ENCODE data around the gene ELF1. TPM values are rescaled to one million over a fixed set of nuclear protein-coding genes. Genes with fewer than 3 reads are reported as not detected.

The ELF1 gene
- total and polyA plus RNA-seq, 2 experiments from 2014 or later, result 39.4 to 91.1 TPM

GRCh38 chr13:41006978-41007743, 12.0 kb downstream of the ELF1 start:
- Histone ChIP-seq H3K4me1 (ENCODE audit: insufficient read depth) (peaks cover 53% of the 10 kb centered on the region), H4K20me1 (ENCODE audit: insufficient read depth, poor library complexity, severe bottlenecking) (peaks cover 27% of the 10 kb centered on the region), H3K9me3 (ENCODE audit: low read depth) (no peaks in the 10 kb centered on the region), H3K4me3 (no peak overlapping the region), H3K27ac (peak overlapping the region; percentile 51), H2AFZ (no peak overlapping the region), H3K4me2 (peak overlapping the region; percentile 57), H3K79me2 (peaks cover 100% of the 10 kb centered on the region), H3K9me2 (replicated peaks; ENCODE audit: insufficient read depth) (no peaks in the 10 kb centered on the region), H3K36me3 (replicated peaks; ENCODE audit: insufficient read depth, low read depth) (no peaks in the 10 kb centered on the region), H3K27me3 (no peaks in the 10 kb centered on the region)
- 80% methylated on average over 6 of the region's 6 CpGs for WGBS (ENCODE audit: low lambda C conversion rate, missing lambda C conversion rate)
- TF ChIP-seq CTCF (IDR thresholded peaks at IDR 0.05; ENCODE audit: poor library complexity), result no peak
- no peak for DNase-seq (ENCODE audit: low spot score)

GRCh38 chr13:41006306-41006705, 12.8 kb downstream of the ELF1 start:
- DNase-seq (ENCODE audit: low spot score), result no peak

GRCh38 chr13:41005704-41006103, 13.4 kb downstream of the ELF1 start:
- Histone ChIP-seq H3K9me2 (replicated peaks; ENCODE audit: insufficient read depth) (no peaks in the 10 kb centered on the region), H3K4me3 (no peak overlapping the region), H3K4me2 (peak overlapping the region; percentile 57), H3K27ac (peak overlapping the region; percentile 45), H4K20me1 (ENCODE audit: insufficient read depth, poor library complexity, severe bottlenecking) (peaks cover 22% of the 10 kb centered on the region), H3K79me2 (peaks cover 100% of the 10 kb centered on the region), H2AFZ (no peak overlapping the region), H3K4me1 (ENCODE audit: insufficient read depth) (peaks cover 57% of the 10 kb centered on the region), H3K27me3 (no peaks in the 10 kb centered on the region), H3K36me3 (replicated peaks; ENCODE audit: insufficient read depth, low read depth) (no peaks in the 10 kb centered on the region), H3K9me3 (ENCODE audit: low read depth) (no peaks in the 10 kb centered on the region)
- no peak for DNase-seq (ENCODE audit: low spot score)
- TF ChIP-seq CTCF (IDR thresholded peaks at IDR 0.05; ENCODE audit: poor library complexity) (no peak), EZH2 (IDR thresholded peaks at IDR 0.05; ENCODE audit: borderline replicate concordance) (no peak), EZH2phosphoT487 (IDR thresholded peaks at IDR 0.05; ENCODE audit: low read depth, severe bottlenecking, unreplicated experiment) (no peak)

More at GRCh38 chr13:41006306-41006705, 12.8 kb downstream of the ELF1 start:
- WGBS (ENCODE audit: low lambda C conversion rate, missing lambda C conversion rate), result 36% methylated on average over 3 of the region's 3 CpGs
- H3K4me1 ChIP-seq (ENCODE audit: insufficient read depth), result peaks cover 57% of the 10 kb centered on the region
- TF ChIP-seq EZH2phosphoT487 (IDR thresholded peaks at IDR 0.05; ENCODE audit: low read depth, severe bottlenecking, unreplicated experiment) (no peak), CTCF (IDR thresholded peaks at IDR 0.05; ENCODE audit: poor library complexity) (no peak), EZH2 (IDR thresholded peaks at IDR 0.05; ENCODE audit: borderline replicate concordance) (no peak)
- H3K4me2 ChIP-seq, result peak overlapping the region; percentile 57
- peaks cover 26% of the 10 kb centered on the region for H4K20me1 ChIP-seq (ENCODE audit: insufficient read depth, poor library complexity, severe bottlenecking)
- H3K36me3 ChIP-seq (replicated peaks; ENCODE audit: insufficient read depth, low read depth), result no peaks in the 10 kb centered on the region
- H2AFZ ChIP-seq, result no peak overlapping the region
- H3K4me3 ChIP-seq, result no peak overlapping the region
- H3K27ac ChIP-seq, result peak overlapping the region; percentile 45
- H3K27me3 ChIP-seq, result no peaks in the 10 kb centered on the region
- H3K9me2 ChIP-seq (replicated peaks; ENCODE audit: insufficient read depth), result no peaks in the 10 kb centered on the region
- H3K79me2 ChIP-seq, result peaks cover 100% of the 10 kb centered on the region
- no peaks in the 10 kb centered on the region for H3K9me3 ChIP-seq (ENCODE audit: low read depth)
